GM23338 (cell line): ENCODE results near the gene CPEB2.

ENCODE experiments used
- CREB1 ChIP-seq: fragments of 250-450 bp; sonication (Bioruptor Pico); IDR thresholded peaks from 2 replicates; pipeline ENCODE4 v1.5.0; 2020; ENCODE audit warnings: low read depth, mild to moderate bottlenecking, moderate library complexity
- CTCF ChIP-seq, 2 experiments: fragments of 200-600 bp in 1 of 2; sonication (generic) in 1 of 2; conservative IDR thresholded peaks; 2 replicates each; pipeline versions ENCODE4 v1.5.1 to v1.6.1; 2016 to 2017; ENCODE audit warnings: antibody characterized with exemption in 2 of 2, low read depth in 2 of 2, mild to moderate bottlenecking in 2 of 2, moderate library complexity in 1 of 2
- ETS1 ChIP-seq: IDR thresholded peaks from 2 replicates; pipeline ENCODE4 v1.6.1; 2016; ENCODE audit warnings: antibody characterized with exemption
- EZH2 ChIP-seq: fragments of 200-600 bp; sonication (generic); IDR thresholded peaks from one replicate; pipeline ENCODE4 v1.8.0; 2017; ENCODE audit warnings: antibody characterized with exemption, mild to moderate bottlenecking, low read depth; ENCODE audit not compliant: unreplicated experiment
- EZH2phosphoT487 ChIP-seq: fragments of 200-600 bp; sonication (generic); IDR thresholded peaks from one replicate; pipeline ENCODE4 v1.8.1; 2018; ENCODE audit warnings: antibody characterized with exemption; ENCODE audit not compliant: unreplicated experiment
- JUNB ChIP-seq: IDR thresholded peaks from one replicate; pipeline ENCODE4 v1.6.1; 2016; ENCODE audit warnings: antibody characterized with exemption; ENCODE audit not compliant: unreplicated experiment
- NANOG ChIP-seq: IDR thresholded peaks from 2 replicates; pipeline ENCODE4 v1.6.1; 2016; ENCODE audit warnings: antibody characterized with exemption, borderline replicate concordance
- POLR2AphosphoS5 ChIP-seq: IDR thresholded peaks from 2 replicates; pipeline ENCODE4 v1.6.1; 2016; ENCODE audit warnings: antibody characterized with exemption, low read depth
- REST ChIP-seq: IDR thresholded peaks from one replicate; pipeline ENCODE4 v1.6.1; 2018; ENCODE audit warnings: antibody characterized with exemption; ENCODE audit not compliant: unreplicated experiment
- STAT1 ChIP-seq: IDR thresholded peaks from one replicate; pipeline ENCODE4 v1.6.1; 2016; ENCODE audit warnings: antibody characterized with exemption; ENCODE audit not compliant: unreplicated experiment
- ZNF114 ChIP-seq: fragments of 250-450 bp; sonication (Bioruptor Pico); IDR thresholded peaks from 2 replicates; pipeline ENCODE4 v1.5.0; 2020; ENCODE audit warnings: mild to moderate bottlenecking, moderate library complexity
- ZNF331 ChIP-seq: fragments of 250-450 bp; sonication (Bioruptor Pico); IDR thresholded peaks from 2 replicates; pipeline ENCODE4 v1.5.0; 2020; ENCODE audit warnings: low read depth, mild to moderate bottlenecking, moderate library complexity
- ZNF462 ChIP-seq: fragments of 250-450 bp; sonication (Bioruptor Pico); IDR thresholded peaks from 2 replicates; pipeline ENCODE4 v1.5.0; 2020; ENCODE audit warnings: mild to moderate bottlenecking, moderate library complexity

- no peak for TF ChIP-seq CREB1 (CRISPR knock-in tag)
- TF ChIP-seq CTCF (conservative IDR thresholded peaks at IDR 0.05; ENCODE audit: low read depth in 2 of 2), result no peak
- no peak for TF ChIP-seq EZH2
- no peak for TF ChIP-seq POLR2AphosphoS5
- no peak for TF ChIP-seq EZH2phosphoT487
- TF ChIP-seq ETS1, result no peak
- no peak for TF ChIP-seq REST
- TF ChIP-seq ZNF462 (CRISPR knock-in tag), result no peak
- TF ChIP-seq JUNB, result no peak
- no peak for TF ChIP-seq STAT1
- peak; percentile 26; the same call in 1 of the 2 replicates for TF ChIP-seq NANOG
- no peak for TF ChIP-seq ZNF331 (CRISPR knock-in tag)
- no peak for TF ChIP-seq ZNF114 (CRISPR knock-in tag)
These were observed 15.2 kb upstream of the CPEB2 start for GRCh38 chr4:14987054-14987453.
